ENCODE results near the gene CERKL. TPM values are rescaled to one million over a fixed set of nuclear protein-coding genes. Genes with fewer than 3 reads are reported as not detected.

The CERKL gene
- total and polyA plus RNA-seq, 2 of the 13 experiments (the other 11 are each of a cell fraction or from before 2014, with no cell fraction given) = not detected

GRCh38 chr2:181649436-181649979, 7.4 kb downstream of the CERKL start (continued):
- TF ChIP-seq ZMAT5 (CRISPR knock-in tag; IDR thresholded peaks at IDR 0.05; ENCODE audit: borderline replicate concordance, low read depth) = no peak
- TF ChIP-seq NCOR1 (IDR thresholded peaks at IDR 0.05; ENCODE audit: borderline replicate concordance, low read length) = no peak
- TF ChIP-seq ZSCAN30 (CRISPR knock-in tag; IDR thresholded peaks at IDR 0.05) = no peak
- no peak for TF ChIP-seq ZSCAN20 (CRISPR knock-in tag; IDR thresholded peaks at IDR 0.05; ENCODE audit: borderline replicate concordance)

GRCh38 chr2:181648478-181649155, 8.3 kb downstream of the CERKL start:
- H3K4me1 ChIP-seq (ENCODE audit: insufficient read depth, low read length) = 0 out of 2 replicates have a peak, but pooled peaks cover 5% of the 10 kb centered on the region
- CTCF ChIA-PET (ENCODE audit: low intra/inter-chr PET ratio, low total read pairs) = no interaction called here
- no peak overlapping the region for H3K27ac ChIP-seq (ENCODE audit: extremely low read length, insufficient read depth, low read length)
- no peak for TF ChIP-seq ZSCAN30 (CRISPR knock-in tag; IDR thresholded peaks at IDR 0.05)
- TF ChIP-seq ZNF362 (CRISPR knock-in tag; IDR thresholded peaks at IDR 0.05; ENCODE audit: borderline replicate concordance) = no peak
- no peak for TF ChIP-seq ZNF678 (CRISPR knock-in tag; IDR thresholded peaks at IDR 0.05)
- TF ChIP-seq CEBPZ (IDR thresholded peaks at IDR 0.05; ENCODE audit: low read length) = no peak
- no peak for TF ChIP-seq TFDP1 (CRISPR knock-in tag; IDR thresholded peaks at IDR 0.05; ENCODE audit: borderline replicate concordance)
- no peak for TF ChIP-seq TSC22D2 (CRISPR knock-in tag; IDR thresholded peaks at IDR 0.05; ENCODE audit: borderline replicate concordance)
- peak; percentile 97 for TF ChIP-seq SIX1 (CRISPR knock-in tag; IDR thresholded peaks at IDR 0.05; ENCODE audit: borderline replicate concordance)
- TF ChIP-seq ZFP36 (IDR thresholded peaks at IDR 0.05; ENCODE audit: borderline replicate concordance, low read depth, low read length, partially characterized antibody) = no peak
- no peak for TF ChIP-seq KAT8 (CRISPR knock-in tag; IDR thresholded peaks at IDR 0.05)
- TF ChIP-seq ZNF761 (CRISPR knock-in tag; conservative IDR thresholded peaks at IDR 0.05) = no peak
- no peak for TF ChIP-seq ZNF44 (CRISPR knock-in tag; IDR thresholded peaks at IDR 0.05)

More at GRCh38 chr2:181648478-181649155, 8.3 kb downstream of the CERKL start:
- FAIRE-seq = no peak
- Histone ChIP-seq H3K36me3 (replicated peaks in 1 of 2; ENCODE audit: control insufficient read depth in 1 of 2, insufficient read depth in 2 of 2, low read length in 2 of 2) (no peaks in the 10 kb centered on the region), H3K27me3 (ENCODE audit: control insufficient read depth in 1 of 2, insufficient read depth in 2 of 2, low read length in 2 of 2) (no peaks in the 10 kb centered on the region), H3K9me3 (ENCODE audit: low read length) (no peaks in the 10 kb centered on the region), H3K4me3 (replicated peaks in 1 of 3; ENCODE audit: insufficient read depth in 1 of 3, low read depth in 2 of 3, low read length in 3 of 3) (no peak overlapping the region), H3K9ac (ENCODE audit: insufficient read depth, low read depth, low read length) (no peak overlapping the region), H4K20me1 (ENCODE audit: insufficient read depth, low read length) (no peaks in the 10 kb centered on the region), H2AFZ (ENCODE audit: low read length) (no peak overlapping the region), H3K4me2 (ENCODE audit: low read depth, low read length) (no peak overlapping the region), H3K79me2 (ENCODE audit: insufficient read depth, low read length) (no peaks in the 10 kb centered on the region)
- POLR2A ChIA-PET = no interaction called here
- BruUV-seq (replicated peaks) = no TSS peak
- 35% methylated on average over 2 of the region's 2 CpGs for WGBS (ENCODE audit: low lambda C conversion rate)
- peak; percentile 6 for DNase-seq (ENCODE audit: low spot score)
- peak; percentile 41 for ATAC-seq
- intact Hi-C loops (cut with micrococcal nuclease; ENCODE audit: unreplicated experiment) = no loop called here
- in situ Hi-C loops (cut with HindIII; ENCODE audit: extremely low pct_ligation_motif_present, low pct_unique_long_range_greater_than_20kb) = no loop called here
